ENCODE results near the gene CSDE1.
"Not testable (repeated sequence)": the region's sequence is repeated elsewhere in the genome, so short reads cannot be mapped to it uniquely, and the experiment has no call there.

The CSDE1 gene

GRCh38 chr1:114757455-114758255, at the start of gene CSDE1:
Gene CSDE1, minus strand, starts transcription at chr1:114757984. Its CDS starts 18,094 bp downstream, at chr1:114739890.
- peak; percentile 95 for DNase-seq

- DNase-seq: not testable (repeated sequence)
Measured at GRCh38 chr1:114804449-114804848, 46.7 kb upstream of the CSDE1 start.

- DNase-seq: no peak
Measured at GRCh38 chr1:114803001-114803400, 45.2 kb upstream of the CSDE1 start.

GRCh38 chr1:114794038-114794437, 36.3 kb upstream of the CSDE1 start:
- no peak for DNase-seq

GRCh38 chr1:114790581-114790980, 32.8 kb upstream of the CSDE1 start:
- DNase-seq: not testable (repeated sequence)

- DNase-seq: not testable (repeated sequence)
Measured at GRCh38 chr1:114786440-114786839, 28.7 kb upstream of the CSDE1 start.

GRCh38 chr1:114782476-114782875, 24.7 kb upstream of the CSDE1 start:
- DNase-seq: no peak

GRCh38 chr1:114780344-114781226, 22.8 kb upstream of the CSDE1 start, which contains the start of gene SIKE1:
Gene SIKE1, minus strand, starts transcription at chr1:114780685. Its CDS starts 78 bp downstream, at chr1:114780607.
- DNase-seq: peak; percentile 75

- DNase-seq: no peak
Measured at GRCh38 chr1:114779722-114780121, 21.9 kb upstream of the CSDE1 start.

- not testable (repeated sequence) for DNase-seq
Measured at GRCh38 chr1:114776726-114777125, 18.9 kb upstream of the CSDE1 start.

GRCh38 chr1:114771992-114772391, 14.2 kb upstream of the CSDE1 start:
- DNase-seq: no peak

- no peak for DNase-seq
Measured at GRCh38 chr1:114770989-114771388, 13.2 kb upstream of the CSDE1 start.

GRCh38 chr1:114764689-114765088, 6.9 kb upstream of the CSDE1 start:
- no peak for DNase-seq

GRCh38 chr1:114758256-114758832, 560 bp upstream of the CSDE1 start:
- no peak for DNase-seq

GRCh38 chr1:114756949-114757454, 782 bp downstream of the CSDE1 start:
- no peak for DNase-seq

GRCh38 chr1:114756009-114756892, 1.5 kb downstream of the CSDE1 start:
- no peak for DNase-seq

- no peak for DNase-seq
Measured at GRCh38 chr1:114755006-114755931, 2.5 kb downstream of the CSDE1 start.

- not testable (repeated sequence) for DNase-seq
Measured at GRCh38 chr1:114753702-114754101, 4.1 kb downstream of the CSDE1 start.

GRCh38 chr1:114753143-114753542, 4.6 kb downstream of the CSDE1 start:
- no peak for DNase-seq

GRCh38 chr1:114750780-114751179, 7.0 kb downstream of the CSDE1 start:
- no peak for DNase-seq

- no peak for DNase-seq
Measured at GRCh38 chr1:114749835-114750234, 7.9 kb downstream of the CSDE1 start.
